Activated naive CD4-positive, alpha-beta T cell treated with anti-CD3 and anti-CD28 coated beads for 36 hours (primary cell): ENCODE data around the gene RASL10A. TPM values are rescaled to one million over a fixed set of nuclear protein-coding genes. Genes with fewer than 3 reads are reported as not detected.

Source experiments
- CTCF ChIA-PET: fragments of 350-600 bp; sonication (Branson Sonifier 250); formaldehyde crosslinking; loops from one replicate; lab custom pipeline; 2021; ENCODE audit warnings: antibody characterized with exemption; lab: Charles Lee
- DNase-seq: peaks from one replicate; pipeline ENCODE4 v3.0.0-alpha.2; 2020
- H3K27ac Mint-ChIP-seq: one replicate; pipeline ENCODE4 v1.8.0; 2021; ENCODE audit warnings: mild to moderate bottlenecking, mixed read lengths
- H3K27me3 Mint-ChIP-seq: one replicate; pipeline ENCODE4 v1.8.0; 2021; ENCODE audit warnings: low read depth, mixed read lengths
- H3K36me3 Mint-ChIP-seq: one replicate; pipeline ENCODE4 v1.8.0; 2021; ENCODE audit warnings: low read depth, mixed read lengths
- H3K4me1 Mint-ChIP-seq: one replicate; pipeline ENCODE4 v1.8.0; 2021; ENCODE audit warnings: low read depth, mixed read lengths
- H3K4me3 Mint-ChIP-seq: one replicate; pipeline ENCODE4 v1.8.0; 2021; ENCODE audit warnings: mild to moderate bottlenecking, moderate library complexity, mixed read lengths
- H3K9me3 Mint-ChIP-seq: one replicate; pipeline ENCODE4 v1.8.0; 2021; ENCODE audit warnings: mixed read lengths
- intact Hi-C: fragments of 100-400 bp; cut with micrococcal nuclease; formaldehyde crosslinking; loops from one replicate; pipeline ENCODE4 v1.15.1; 2023
- total RNA-seq, 2 experiments: library from RNA; stranded (reverse); gene quantifications; one replicate each; pipeline ENCODE4 v1.2.3, GENCODE V29; 2021

Gene RASL10A
- total RNA-seq, 2 experiments from 2014 or later, result not detected

- CTCF ChIA-PET, result no interaction called here
- Mint-ChIP-seq H3K4me3 (no peak overlapping the region), H3K27me3 (no peaks in the 10 kb centered on the region), H3K36me3 (peaks cover 16% of the 10 kb centered on the region), H3K27ac (no peak overlapping the region), H3K4me1 (no peaks in the 10 kb centered on the region), H3K9me3 (no peaks in the 10 kb centered on the region)
- intact Hi-C loops, result no loop called here
- DNase-seq, result no peak
Observed at GRCh38 chr22:29336751-29337490, 21.4 kb upstream of the RASL10A start.

GRCh38 chr22:29335656-29336055, 20.2 kb upstream of the RASL10A start:
- CTCF ChIA-PET, result no interaction called here
- intact Hi-C loops, result no loop called here
- H3K9me3 Mint-ChIP-seq, result no peaks in the 10 kb centered on the region
- H3K36me3 Mint-ChIP-seq, result peaks cover 16% of the 10 kb centered on the region
- no peaks in the 10 kb centered on the region for H3K27me3 Mint-ChIP-seq
- no peak overlapping the region for H3K27ac Mint-ChIP-seq
- no peak overlapping the region for H3K4me3 Mint-ChIP-seq
- H3K4me1 Mint-ChIP-seq, result no peaks in the 10 kb centered on the region
- no peak for DNase-seq

- peaks cover 16% of the 10 kb centered on the region for H3K36me3 Mint-ChIP-seq
- CTCF ChIA-PET, result no interaction called here
- H3K4me1 Mint-ChIP-seq, result no peaks in the 10 kb centered on the region
- H3K27me3 Mint-ChIP-seq, result no peaks in the 10 kb centered on the region
- no peak overlapping the region for H3K27ac Mint-ChIP-seq
- DNase-seq, result no peak
- no peak overlapping the region for H3K4me3 Mint-ChIP-seq
- intact Hi-C loops, result no loop called here
- H3K9me3 Mint-ChIP-seq, result no peaks in the 10 kb centered on the region
Observed at GRCh38 chr22:29334696-29335344, 19.3 kb upstream of the RASL10A start.

GRCh38 chr22:29334148-29334547, 18.7 kb upstream of the RASL10A start:
- no peak for DNase-seq
- CTCF ChIA-PET, result no interaction called here
- H3K27me3 Mint-ChIP-seq, result no peaks in the 10 kb centered on the region
- no peaks in the 10 kb centered on the region for H3K4me1 Mint-ChIP-seq
- no peaks in the 10 kb centered on the region for H3K9me3 Mint-ChIP-seq
- H3K4me3 Mint-ChIP-seq, result no peak overlapping the region
- intact Hi-C loops, result no loop called here
- H3K36me3 Mint-ChIP-seq, result peaks cover 13% of the 10 kb centered on the region
- no peak overlapping the region for H3K27ac Mint-ChIP-seq

GRCh38 chr22:29332886-29333496, 17.5 kb upstream of the RASL10A start:
- Mint-ChIP-seq H3K4me3 (no peak overlapping the region), H3K4me1 (no peaks in the 10 kb centered on the region), H3K27ac (no peak overlapping the region), H3K27me3 (no peaks in the 10 kb centered on the region), H3K9me3 (no peaks in the 10 kb centered on the region), H3K36me3 (peaks cover 7% of the 10 kb centered on the region)
- no peak for DNase-seq
- CTCF ChIA-PET, result interaction anchor here (0.6 kb wide), 1 partner anchor 180 kb away, joined by 3 read pairs; no protein-coding TSS in a partner anchor
- intact Hi-C loops, result no loop called here

- intact Hi-C loops, result no loop called here
- Mint-ChIP-seq H3K4me3 (no peak overlapping the region), H3K36me3 (peaks cover 7% of the 10 kb centered on the region), H3K9me3 (no peaks in the 10 kb centered on the region), H3K27ac (no peak overlapping the region), H3K4me1 (no peaks in the 10 kb centered on the region), H3K27me3 (no peaks in the 10 kb centered on the region)
- CTCF ChIA-PET, result no interaction called here
- DNase-seq, result no peak
Observed at GRCh38 chr22:29331658-29332300, 16.3 kb upstream of the RASL10A start.

- H3K36me3 Mint-ChIP-seq, result peaks cover 6% of the 10 kb centered on the region
- H3K4me3 Mint-ChIP-seq, result no peak overlapping the region
- intact Hi-C loops, result no loop called here
- H3K4me1 Mint-ChIP-seq, result no peaks in the 10 kb centered on the region
- H3K27me3 Mint-ChIP-seq, result no peaks in the 10 kb centered on the region
- DNase-seq, result no peak
- H3K27ac Mint-ChIP-seq, result no peak overlapping the region
- no peaks in the 10 kb centered on the region for H3K9me3 Mint-ChIP-seq
- CTCF ChIA-PET, result no interaction called here
Observed at GRCh38 chr22:29331213-29331612, 15.7 kb upstream of the RASL10A start.

GRCh38 chr22:29330753-29331152, 15.3 kb upstream of the RASL10A start:
- intact Hi-C loops, result no loop called here
- H3K27ac Mint-ChIP-seq, result no peak overlapping the region
- no peaks in the 10 kb centered on the region for H3K9me3 Mint-ChIP-seq
- CTCF ChIA-PET, result no interaction called here
- DNase-seq, result no peak
- H3K4me3 Mint-ChIP-seq, result no peak overlapping the region
- no peaks in the 10 kb centered on the region for H3K27me3 Mint-ChIP-seq
- peaks cover 4% of the 10 kb centered on the region for H3K36me3 Mint-ChIP-seq
- no peaks in the 10 kb centered on the region for H3K4me1 Mint-ChIP-seq

GRCh38 chr22:29330291-29330690, 14.8 kb upstream of the RASL10A start:
- DNase-seq, result no peak
- no peaks in the 10 kb centered on the region for H3K27me3 Mint-ChIP-seq
- CTCF ChIA-PET, result no interaction called here
- no peaks in the 10 kb centered on the region for H3K9me3 Mint-ChIP-seq
- H3K4me1 Mint-ChIP-seq, result no peaks in the 10 kb centered on the region
- H3K27ac Mint-ChIP-seq, result no peak overlapping the region
- no peak overlapping the region for H3K4me3 Mint-ChIP-seq
- peaks cover 4% of the 10 kb centered on the region for H3K36me3 Mint-ChIP-seq
- intact Hi-C loops, result no loop called here

- DNase-seq, result no peak
- no peak overlapping the region for H3K4me3 Mint-ChIP-seq
- intact Hi-C loops, result no loop called here
- H3K4me1 Mint-ChIP-seq, result no peaks in the 10 kb centered on the region
- H3K27ac Mint-ChIP-seq, result no peak overlapping the region
- H3K9me3 Mint-ChIP-seq, result no peaks in the 10 kb centered on the region
- H3K36me3 Mint-ChIP-seq, result peaks cover 4% of the 10 kb centered on the region
- H3K27me3 Mint-ChIP-seq, result no peaks in the 10 kb centered on the region
- CTCF ChIA-PET, result no interaction called here
Observed at GRCh38 chr22:29329581-29329980, 14.1 kb upstream of the RASL10A start.

GRCh38 chr22:29328566-29329500, 13.3 kb upstream of the RASL10A start:
- intact Hi-C loops, result no loop called here
- DNase-seq, result no peak
- H3K27me3 Mint-ChIP-seq, result no peaks in the 10 kb centered on the region
- H3K27ac Mint-ChIP-seq, result no peak overlapping the region
- no peaks in the 10 kb centered on the region for H3K4me1 Mint-ChIP-seq
- H3K4me3 Mint-ChIP-seq, result no peak overlapping the region
- H3K9me3 Mint-ChIP-seq, result no peaks in the 10 kb centered on the region
- CTCF ChIA-PET, result interaction anchor here (0.6 kb wide), 1 partner anchor 8 kb away, joined by 3 read pairs; no protein-coding TSS in a partner anchor
- peaks cover 1% of the 10 kb centered on the region for H3K36me3 Mint-ChIP-seq
